Natural killer cell (primary cell): ENCODE measurements around the gene GNAT2. TPM values are rescaled to one million over a fixed set of nuclear protein-coding genes. Genes with fewer than 3 reads are reported as not detected.

Source experiments
- ATAC-seq, 3 donors: fragments of 150-1000 bp in 2 of 3; fragments of 200-7000 bp in 1 of 3; cut with Tn5 transposase; 1 replicate in 1 of 3; 2 replicates in 2 of 3; pipeline ENCODE4 v1.10.0; 2021; ENCODE audit warnings: mild to moderate bottlenecking in 2 of 3, moderate library complexity in 2 of 3
- DNase-seq, 2 donors: peaks; one replicate each; pipeline versions ENCODE4 v3.0.0 to v3.0.0-alpha.2; 2013 to 2021; ENCODE audit warnings: mixed read lengths in 1 of 2
- H3K27ac ChIP-seq: one replicate; pipeline ENCODE4 v1.5.1; 2013; ENCODE audit warnings: mild to moderate bottlenecking, low read length
- H3K27me3 ChIP-seq: one replicate; pipeline ENCODE4 v1.6.1; 2013; ENCODE audit warnings: low read length; ENCODE audit not compliant: control insufficient read depth, insufficient read depth
- H3K36me3 ChIP-seq: one replicate; pipeline ENCODE4 v1.6.1; 2013; ENCODE audit warnings: low read length; ENCODE audit not compliant: control insufficient read depth, insufficient read depth
- H3K4me1 ChIP-seq: one replicate; pipeline ENCODE4 v1.6.1; 2013; ENCODE audit warnings: low read length; ENCODE audit not compliant: control insufficient read depth, insufficient read depth
- H3K4me3 ChIP-seq: one replicate; pipeline ENCODE4 v1.5.1; 2013; ENCODE audit warnings: low read length
- H3K9me3 ChIP-seq: one replicate; pipeline ENCODE4 v1.6.1; 2013; ENCODE audit warnings: low read length; ENCODE audit not compliant: control insufficient read depth, insufficient read depth
- H3K27ac Mint-ChIP-seq, 2 donors: one replicate each; pipeline ENCODE4 v1.8.0; 2022; ENCODE audit warnings: mild to moderate bottlenecking in 2 of 2, mixed read lengths in 2 of 2, moderate library complexity in 1 of 2
- H3K27me3 Mint-ChIP-seq, 2 donors: one replicate each; pipeline ENCODE4 v1.8.0; 2022; ENCODE audit warnings: low read depth in 2 of 2, mixed read lengths in 2 of 2
- H3K36me3 Mint-ChIP-seq: one replicate; pipeline ENCODE4 v1.8.0; 2022; ENCODE audit warnings: mixed read lengths
- H3K4me1 Mint-ChIP-seq, 2 donors: one replicate each; pipeline ENCODE4 v1.8.0; 2022; ENCODE audit warnings: mixed read lengths in 2 of 2
- H3K4me3 Mint-ChIP-seq: one replicate; pipeline ENCODE4 v1.8.0; 2022; ENCODE audit warnings: mild to moderate bottlenecking, moderate library complexity, mixed read lengths
- H3K9me3 Mint-ChIP-seq, 2 donors: one replicate each; pipeline ENCODE4 v1.8.0; 2022; ENCODE audit warnings: mixed read lengths in 2 of 2
- WGBS: methylation state at CpG from one replicate; pipeline ENCODE4 v1.1.7; 2013; ENCODE audit warnings: missing lambda C conversion rate; ENCODE audit not compliant: insufficient coverage; 5-methylcytosine and 5-hydroxymethylcytosine counted together
- intact Hi-C: fragments of 100-400 bp; cut with micrococcal nuclease; formaldehyde crosslinking; loops from one replicate; pipeline ENCODE4 v1.14.2; 2022
- total RNA-seq, 4 donors: library from RNA; stranded (reverse); fragments of 120-200 nt in 1 of 4; gene quantifications; one replicate each; pipeline versions ENCODE4 v1.2.3 to v1.2.4, GENCODE V29; 2013 to 2022
- TF ChIP-seq, protein P1 (sequence below): fragments of 200-600 bp; IDR thresholded peaks from one replicate; pipeline ENCODE4 v1.8.0; 2022; ENCODE audit warnings: antibody characterized with exemption

Gene GNAT2
- total RNA-seq, 3 donors from 2014 or later (not counting 1 experiment from before 2014, with no cell fraction given) = not detected

DNA sequence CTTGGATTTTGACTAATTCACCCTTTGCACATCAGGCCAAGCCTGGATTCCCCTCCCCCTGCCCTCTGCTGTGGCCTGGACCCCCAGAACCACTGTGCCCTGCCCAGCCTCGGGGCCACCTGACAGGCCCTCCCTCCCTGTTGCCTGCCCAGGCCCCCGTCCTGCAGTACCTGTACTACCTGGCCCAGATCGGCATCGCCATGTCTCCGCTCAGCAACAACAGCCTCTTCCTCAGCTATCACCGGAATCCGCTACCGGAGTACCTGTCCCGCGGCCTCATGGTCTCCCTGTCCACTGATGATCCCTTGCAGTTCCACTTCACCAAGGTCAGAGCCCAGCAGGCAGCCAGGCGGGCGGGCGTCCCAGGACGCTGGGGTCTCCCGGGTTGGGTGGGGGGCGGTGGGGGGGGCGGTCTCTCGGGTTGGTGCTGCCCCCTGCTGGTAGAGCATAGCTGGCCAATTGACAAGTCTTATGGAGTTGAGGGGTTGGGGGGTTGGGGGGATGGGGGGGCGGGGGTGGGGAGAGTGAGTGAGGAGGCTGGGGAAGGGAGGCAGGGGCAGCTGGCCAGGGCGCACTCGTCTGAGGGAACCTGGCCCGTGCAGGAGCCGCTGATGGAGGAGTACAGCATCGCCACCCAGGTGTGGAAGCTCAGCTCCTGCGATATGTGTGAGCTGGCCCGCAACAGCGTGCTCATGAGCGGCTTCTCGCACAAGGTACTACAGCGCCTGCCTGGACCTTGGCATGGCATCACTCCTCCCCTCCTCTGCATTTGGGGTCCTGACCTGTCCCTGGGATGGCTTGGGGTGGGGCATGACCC lies 10.9 kb upstream of the GNAT2 start:
- no peak overlapping the region for H3K4me3 Mint-ChIP-seq
- no peak overlapping the region for H3K4me3 ChIP-seq
- peaks cover 4 to 7% of the 10 kb centered on the region in 2 donors for H3K4me1 Mint-ChIP-seq
- ATAC-seq (no peak), DNase-seq (peak; percentile 22 to 70)
- no peaks in the 10 kb centered on the region for H3K9me3 Mint-ChIP-seq
- peaks cover 3% of the 10 kb centered on the region for H3K4me1 ChIP-seq
- H3K27me3 Mint-ChIP-seq = no peaks in the 10 kb centered on the region
- H3K27me3 ChIP-seq = no peaks in the 10 kb centered on the region
- peaks cover 56% of the 10 kb centered on the region for H3K36me3 ChIP-seq
- WGBS = 96% methylated on average over 21 of the region's 30 CpGs
- intact Hi-C loops = no loop called here
- no peaks in the 10 kb centered on the region for H3K36me3 Mint-ChIP-seq
- peak overlapping the region in 1 of 2 donors; percentile 36 for H3K27ac Mint-ChIP-seq
- no peak overlapping the region for H3K27ac ChIP-seq
- H3K9me3 ChIP-seq = no peaks in the 10 kb centered on the region
- TF ChIP-seq, protein P1, sequence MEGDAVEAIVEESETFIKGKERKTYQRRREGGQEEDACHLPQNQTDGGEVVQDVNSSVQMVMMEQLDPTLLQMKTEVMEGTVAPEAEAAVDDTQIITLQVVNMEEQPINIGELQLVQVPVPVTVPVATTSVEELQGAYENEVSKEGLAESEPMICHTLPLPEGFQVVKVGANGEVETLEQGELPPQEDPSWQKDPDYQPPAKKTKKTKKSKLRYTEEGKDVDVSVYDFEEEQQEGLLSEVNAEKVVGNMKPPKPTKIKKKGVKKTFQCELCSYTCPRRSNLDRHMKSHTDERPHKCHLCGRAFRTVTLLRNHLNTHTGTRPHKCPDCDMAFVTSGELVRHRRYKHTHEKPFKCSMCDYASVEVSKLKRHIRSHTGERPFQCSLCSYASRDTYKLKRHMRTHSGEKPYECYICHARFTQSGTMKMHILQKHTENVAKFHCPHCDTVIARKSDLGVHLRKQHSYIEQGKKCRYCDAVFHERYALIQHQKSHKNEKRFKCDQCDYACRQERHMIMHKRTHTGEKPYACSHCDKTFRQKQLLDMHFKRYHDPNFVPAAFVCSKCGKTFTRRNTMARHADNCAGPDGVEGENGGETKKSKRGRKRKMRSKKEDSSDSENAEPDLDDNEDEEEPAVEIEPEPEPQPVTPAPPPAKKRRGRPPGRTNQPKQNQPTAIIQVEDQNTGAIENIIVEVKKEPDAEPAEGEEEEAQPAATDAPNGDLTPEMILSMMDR = peak; percentile 16

DNA sequence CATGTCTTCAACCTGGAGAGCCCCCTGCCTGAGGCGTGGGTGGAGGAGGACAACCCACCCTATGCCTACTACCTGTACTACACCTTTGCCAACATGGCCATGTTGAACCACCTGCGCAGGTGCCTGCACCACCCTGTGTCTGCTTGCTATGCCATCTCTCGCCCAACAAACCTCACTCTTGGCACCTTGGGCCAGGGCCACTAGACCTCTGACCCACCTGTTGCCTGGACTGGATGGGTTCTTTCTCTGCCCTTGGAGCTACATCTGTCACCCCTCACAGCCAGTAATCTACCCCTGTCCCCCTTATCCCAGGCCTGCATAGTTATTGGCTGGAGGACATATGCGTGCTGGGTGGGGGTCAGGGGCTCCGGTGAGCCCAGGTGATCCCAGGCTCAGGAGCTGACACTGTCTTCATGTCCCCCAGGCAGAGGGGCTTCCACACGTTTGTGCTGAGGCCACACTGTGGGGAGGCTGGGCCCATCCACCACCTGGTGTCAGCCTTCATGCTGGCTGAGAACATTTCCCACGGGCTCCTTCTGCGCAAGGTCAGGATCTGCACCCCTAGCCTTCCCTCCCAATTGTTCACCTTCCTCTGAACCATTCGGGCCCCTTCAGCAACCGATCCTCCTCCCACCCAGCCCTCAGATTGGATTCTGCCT lies 10.1 kb upstream of the GNAT2 start:
- whole genome bisulfite sequencing = 85% methylated on average over 10 of the region's 10 CpGs
- H3K36me3 ChIP-seq = peaks cover 56% of the 10 kb centered on the region
- H3K4me3 Mint-ChIP-seq = no peak overlapping the region

DNA sequence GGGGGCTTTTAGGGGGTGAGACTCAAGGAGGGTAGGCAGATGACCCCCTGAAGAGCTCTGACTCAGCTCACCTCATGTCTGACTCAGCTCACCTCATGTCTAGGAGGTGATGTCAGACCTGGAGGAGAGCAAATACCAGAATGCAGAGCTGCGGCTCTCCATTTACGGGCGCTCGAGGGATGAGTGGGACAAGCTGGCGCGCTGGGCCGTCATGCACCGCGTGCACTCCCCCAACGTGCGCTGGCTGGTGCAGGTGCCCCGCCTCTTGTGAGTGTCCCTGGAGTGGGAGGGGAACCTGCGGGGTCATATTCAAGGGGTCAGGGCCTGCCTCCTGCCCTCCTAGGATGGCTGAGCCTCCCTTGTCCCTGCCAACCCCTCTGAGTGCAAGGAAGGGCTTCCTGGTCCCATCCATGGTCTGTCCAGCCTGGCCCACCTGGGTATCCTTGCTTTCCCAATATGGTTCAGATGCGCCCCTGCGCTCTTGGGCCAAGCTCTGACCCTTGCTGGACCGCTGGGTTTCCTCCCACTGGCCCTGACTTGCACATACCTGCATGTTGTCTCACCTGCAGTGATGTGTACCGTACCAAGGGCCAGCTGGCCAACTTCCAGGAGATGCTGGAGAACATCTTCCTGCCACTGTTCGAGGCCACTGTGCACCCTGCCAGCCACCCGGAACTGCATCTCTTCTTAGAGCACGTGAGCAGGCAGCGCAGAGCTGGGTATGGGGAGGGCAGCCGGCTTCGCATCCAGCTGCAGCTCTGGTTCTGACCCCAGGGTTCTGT lies 9.3 kb upstream of the GNAT2 start:
- no peak for ATAC-seq
- 94% methylated on average over 23 of the region's 23 CpGs for WGBS
- peak in 1 of 2 donors; percentile 6 for DNase-seq
- Mint-ChIP-seq H3K4me3 (no peak overlapping the region), H3K4me1 (peaks cover 7 to 18% of the 10 kb centered on the region in 2 donors), H3K36me3 (no peaks in the 10 kb centered on the region), H3K27me3 (no peaks in the 10 kb centered on the region), H3K27ac (peak overlapping the region in 1 of 2 donors; percentile 35), H3K9me3 (no peaks in the 10 kb centered on the region)
- peaks cover 56% of the 10 kb centered on the region for H3K36me3 ChIP-seq
- H3K4me1 ChIP-seq = peaks cover 12% of the 10 kb centered on the region
- H3K27me3 ChIP-seq = no peaks in the 10 kb centered on the region
- no peaks in the 10 kb centered on the region for H3K9me3 ChIP-seq
- H3K27ac ChIP-seq = no peak overlapping the region
- intact Hi-C loops = no loop called here
- no peak overlapping the region for H3K4me3 ChIP-seq
- TF ChIP-seq, protein P1 = no peak

More for the DNA sequence above, 10.1 kb upstream of the GNAT2 start:
- Mint-ChIP-seq H3K27ac (peak overlapping the region in 1 of 2 donors; percentile 35), H3K4me1 (peaks cover 3 to 10% of the 10 kb centered on the region in 2 donors), H3K36me3 (no peaks in the 10 kb centered on the region), H3K9me3 (no peaks in the 10 kb centered on the region), H3K27me3 (no peaks in the 10 kb centered on the region)
- H3K4me3 ChIP-seq = no peak overlapping the region
- TF ChIP-seq, protein P1 = no peak
- peaks cover 4% of the 10 kb centered on the region for H3K4me1 ChIP-seq
- H3K9me3 ChIP-seq = no peaks in the 10 kb centered on the region
- intact Hi-C loops = no loop called here
- DNase-seq (peak in 1 of 2 donors; percentile 6), ATAC-seq (no peak)
- no peaks in the 10 kb centered on the region for H3K27me3 ChIP-seq
- H3K27ac ChIP-seq = no peak overlapping the region
